ENCODE measurements around the gene MIER2.

- TF ChIP-seq CTCF (IDR thresholded peaks at IDR 0.05; ENCODE audit: low read length) (no peak), EZH2 (optimal IDR thresholded peaks at IDR 0.05; ENCODE audit: low read depth, low read length) (no peak)
Measured at GRCh38 chr19:338421-338820, 6.2 kb downstream of the MIER2 start.

All from MM.1S (cell line).